ENCODE measurements around the gene RFX7. TPM values are rescaled to one million over a fixed set of nuclear protein-coding genes. Genes with fewer than 3 reads are reported as not detected.

The RFX7 gene
- total RNA-seq, 3 donors from 2014 or later, result 8.3 to 14.8 (median 10.8) TPM

GRCh38 chr15:56102441-56102840 is 141.2 kb downstream of the RFX7 start:
- Histone ChIP-seq H3K27me3 (no peaks in the 10 kb centered on the region), H3K36me3 (no peaks in the 10 kb centered on the region), H3K4me3 (no peak overlapping the region), H3K4me1 (no peaks in the 10 kb centered on the region), H3K27ac (peak overlapping the region in 1 of 2 donors; percentile 1), H3K9me3 (no peaks in the 10 kb centered on the region)
- intact Hi-C loops (cut with DNase I; ENCODE audit: low total_unique reads), result no loop called here
- TF ChIP-seq POLR2A (IDR thresholded peaks at IDR 0.05), result no peak
- TF ChIP-seq POLR2AphosphoS5 (IDR thresholded peaks at IDR 0.05), result no peak
- no peak for TF ChIP-seq CTCF (IDR thresholded peaks at IDR 0.05)
- no peak for DNase-seq (ENCODE audit: low spot score in 2 of 2)

- Histone ChIP-seq H3K36me3 (peaks cover 6% of the 10 kb centered on the region), H3K4me1 (no peaks in the 10 kb centered on the region), H3K27ac (no peak overlapping the region), H3K27me3 (no peaks in the 10 kb centered on the region), H3K4me3 (no peak overlapping the region), H3K9me3 (no peaks in the 10 kb centered on the region)
- DNase-seq (ENCODE audit: low spot score in 2 of 2), result no peak
- intact Hi-C loops (cut with DNase I; ENCODE audit: low total_unique reads), result no loop called here
- TF ChIP-seq CTCF (IDR thresholded peaks at IDR 0.05) (no peak), POLR2AphosphoS5 (IDR thresholded peaks at IDR 0.05) (no peak)
Measured at GRCh38 chr15:56099311-56099710, 144.4 kb downstream of the RFX7 start.

- TF ChIP-seq POLR2A (IDR thresholded peaks at IDR 0.05) (no peak), CTCF (IDR thresholded peaks at IDR 0.05) (no peak), POLR2AphosphoS5 (IDR thresholded peaks at IDR 0.05) (no peak)
- Histone ChIP-seq H3K27ac (no peak overlapping the region), H3K36me3 (peaks cover 6% of the 10 kb centered on the region), H3K4me1 (no peaks in the 10 kb centered on the region), H3K4me3 (no peak overlapping the region), H3K27me3 (no peaks in the 10 kb centered on the region), H3K9me3 (no peaks in the 10 kb centered on the region)
- intact Hi-C loops (cut with DNase I; ENCODE audit: low total_unique reads), result no loop called here
- DNase-seq (ENCODE audit: low spot score in 2 of 2), result no peak
Measured at GRCh38 chr15:56098195-56098863, 145.3 kb downstream of the RFX7 start.

GRCh38 chr15:56095406-56095805 is 148.3 kb downstream of the RFX7 start:
- no peak for DNase-seq (ENCODE audit: low spot score in 2 of 2)
- intact Hi-C loops (cut with DNase I; ENCODE audit: low total_unique reads), result no loop called here
- TF ChIP-seq POLR2A (IDR thresholded peaks at IDR 0.05) (no peak), CTCF (IDR thresholded peaks at IDR 0.05) (no peak), POLR2AphosphoS5 (IDR thresholded peaks at IDR 0.05) (no peak)
- Histone ChIP-seq H3K9me3 (no peaks in the 10 kb centered on the region), H3K27me3 (no peaks in the 10 kb centered on the region), H3K27ac (no peak overlapping the region), H3K4me1 (no peaks in the 10 kb centered on the region), H3K36me3 (peaks cover 6% of the 10 kb centered on the region), H3K4me3 (no peak overlapping the region)

GRCh38 chr15:56094171-56094570 is 149.5 kb downstream of the RFX7 start:
- Histone ChIP-seq H3K4me1 (no peaks in the 10 kb centered on the region), H3K27ac (no peak overlapping the region), H3K9me3 (no peaks in the 10 kb centered on the region), H3K4me3 (no peak overlapping the region), H3K36me3 (peaks cover 6% of the 10 kb centered on the region), H3K27me3 (no peaks in the 10 kb centered on the region)
- intact Hi-C loops (cut with DNase I; ENCODE audit: low total_unique reads), result no loop called here
- TF ChIP-seq POLR2AphosphoS5 (IDR thresholded peaks at IDR 0.05) (no peak), POLR2A (IDR thresholded peaks at IDR 0.05) (no peak), CTCF (IDR thresholded peaks at IDR 0.05) (no peak)
- no peak for DNase-seq (ENCODE audit: low spot score in 2 of 2)

All from breast epithelium (tissue), 4 donors.